ENCODE results near the gene NR4A3.

NR4A3 gene

DNA sequence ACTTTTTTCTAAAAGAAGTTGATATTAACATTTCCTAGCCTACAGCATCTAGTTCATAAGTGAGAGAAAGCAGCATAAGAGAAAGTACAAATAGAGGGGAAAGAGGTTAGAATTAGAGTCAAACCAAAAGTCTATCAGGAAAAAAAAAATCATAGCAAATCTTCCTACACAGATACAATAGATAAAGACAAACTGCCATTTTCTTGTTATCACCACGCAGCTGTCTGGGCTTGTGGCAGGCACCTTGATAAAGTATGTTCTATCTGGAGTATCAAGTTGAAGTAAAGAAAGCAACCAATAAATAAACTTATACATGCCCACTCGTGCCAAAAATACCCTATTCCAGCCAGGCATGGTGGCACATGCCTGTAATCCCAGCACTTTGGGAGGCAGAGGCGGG lies 5.3 kb upstream of the NR4A3 start:
- no peak for DNase-seq

DNA sequence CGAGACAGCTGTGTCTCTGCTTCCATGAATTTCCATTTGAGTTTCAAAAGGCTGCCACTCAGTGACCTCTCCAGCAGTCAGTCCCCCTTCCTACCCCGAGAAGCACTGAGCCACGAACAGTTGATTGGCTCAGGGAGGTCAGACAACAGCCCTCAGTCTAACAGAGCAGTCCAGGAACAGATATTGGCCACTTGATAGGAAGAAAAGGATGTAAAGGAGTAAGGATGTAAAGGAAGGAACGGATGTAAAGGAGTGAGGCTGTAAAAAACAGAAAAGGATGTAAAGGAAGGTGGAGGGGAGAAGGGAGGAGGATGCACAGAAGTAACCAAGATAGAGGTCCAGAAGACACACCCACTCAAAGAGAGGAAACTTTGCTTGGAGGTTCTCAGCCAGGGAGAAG lies 3.2 kb upstream of the NR4A3 start:
- peak; percentile 9 for DNase-seq

DNA sequence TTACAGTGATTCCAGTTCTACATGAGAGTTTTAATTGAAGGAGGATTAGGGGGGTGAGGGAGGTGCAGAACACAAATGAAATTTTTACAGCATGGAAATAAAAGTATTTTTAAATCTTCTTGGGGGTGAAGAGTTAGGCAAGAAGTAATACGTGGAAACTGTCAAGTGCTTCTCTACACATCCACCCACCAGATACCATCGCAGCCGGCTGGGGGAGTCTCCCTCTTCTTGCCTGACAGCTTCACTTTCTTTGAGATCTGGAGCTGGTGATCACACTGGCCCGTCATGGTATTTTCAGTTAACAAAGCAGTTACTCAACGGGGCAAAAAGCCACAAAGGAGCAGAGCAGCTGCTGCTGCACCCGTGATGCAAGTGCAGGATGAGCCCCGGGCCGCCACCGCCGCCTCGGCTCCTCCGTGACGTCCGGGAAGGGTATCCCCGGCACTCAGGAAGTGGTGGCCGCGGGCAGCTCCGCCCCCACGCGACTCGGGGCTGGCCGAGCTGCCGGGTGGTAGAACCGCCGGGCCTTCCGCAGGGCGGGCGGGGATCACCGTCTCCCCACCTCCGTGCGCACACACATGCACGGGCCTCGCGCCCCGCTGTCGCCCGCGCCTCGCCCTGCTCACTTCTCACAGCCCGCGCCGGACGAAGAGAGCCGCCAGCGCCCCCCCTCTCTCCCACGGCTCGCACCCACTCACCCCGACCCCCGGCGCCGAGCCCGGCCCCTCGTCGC lies 2.4 kb upstream of the NR4A3 start:
- peak; percentile 88 for DNase-seq

DNA sequence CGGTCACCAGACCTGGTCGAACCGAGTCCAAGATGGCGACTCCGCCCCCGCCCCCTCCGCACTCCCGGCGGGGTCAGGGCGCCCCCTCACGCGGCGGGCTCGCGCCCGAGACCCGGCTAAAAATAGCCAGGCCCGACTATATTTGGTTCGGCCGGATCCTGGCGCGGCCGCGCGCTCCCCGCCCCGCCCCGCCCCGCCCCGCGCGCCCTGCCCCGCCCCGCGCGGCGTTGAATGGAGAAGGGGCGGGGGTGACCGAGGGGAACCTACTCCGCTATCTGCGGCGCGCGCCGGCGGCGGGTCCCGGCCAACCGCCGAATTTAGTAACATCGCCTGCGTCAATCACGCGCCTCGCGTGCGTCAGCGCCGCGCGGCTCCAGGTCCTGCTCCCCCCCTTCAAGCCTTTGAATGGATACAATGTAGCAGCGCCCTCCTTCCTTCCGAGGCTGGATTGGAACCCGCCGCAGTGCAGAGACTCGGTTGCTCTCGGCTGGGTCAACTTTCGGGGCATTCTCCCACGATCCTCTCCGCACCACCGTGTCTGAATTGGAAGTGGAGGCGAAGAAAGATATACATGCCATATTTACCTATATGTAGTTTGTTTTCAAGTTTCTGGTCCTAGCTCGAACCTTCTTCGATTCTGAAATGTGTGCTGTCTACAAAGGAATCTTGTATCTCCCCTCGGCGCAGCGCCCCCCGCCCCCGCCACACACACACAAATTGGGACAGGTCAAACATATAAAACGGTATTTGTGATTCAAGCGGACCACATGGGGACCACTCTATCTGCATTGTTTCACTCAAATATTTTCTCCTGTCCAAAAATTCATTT lies 1.6 kb upstream of the NR4A3 start:
- peak; percentile 95 for DNase-seq

DNA sequence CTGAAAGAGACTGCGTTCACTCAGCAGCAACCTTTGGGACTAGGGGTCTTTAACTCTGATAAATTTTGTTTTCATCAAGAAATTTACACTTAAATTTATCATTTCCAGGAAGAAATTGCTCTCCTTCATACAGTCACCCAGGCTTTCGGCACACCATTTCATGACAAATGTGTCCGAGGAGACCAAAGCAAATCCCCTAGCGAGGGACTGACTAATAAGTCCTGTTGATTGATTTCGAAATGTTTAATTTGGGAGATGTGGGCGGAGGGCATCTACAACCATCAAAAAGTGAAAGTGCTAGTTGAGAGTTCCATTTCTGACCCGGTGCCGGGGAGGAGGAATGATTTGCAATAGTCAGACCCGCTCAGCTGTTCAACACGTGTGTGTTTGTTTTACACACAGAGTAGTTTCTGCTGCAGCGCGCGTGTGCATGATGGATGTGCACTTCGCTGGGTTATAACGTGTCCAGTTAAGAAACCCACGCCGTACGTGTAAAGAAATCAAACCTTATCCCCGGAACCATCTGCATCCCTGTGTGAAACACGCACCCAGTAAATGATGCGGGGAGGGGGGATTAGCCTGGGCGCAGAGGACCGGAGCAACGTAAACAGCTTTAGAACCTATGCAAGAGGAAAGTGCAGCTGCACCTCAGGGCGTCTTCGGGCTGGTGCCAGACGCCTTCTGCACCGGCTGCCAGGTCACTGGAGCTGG lies 845 bp upstream of the NR4A3 start:
- DNase-seq = peak; percentile 60

DNA sequence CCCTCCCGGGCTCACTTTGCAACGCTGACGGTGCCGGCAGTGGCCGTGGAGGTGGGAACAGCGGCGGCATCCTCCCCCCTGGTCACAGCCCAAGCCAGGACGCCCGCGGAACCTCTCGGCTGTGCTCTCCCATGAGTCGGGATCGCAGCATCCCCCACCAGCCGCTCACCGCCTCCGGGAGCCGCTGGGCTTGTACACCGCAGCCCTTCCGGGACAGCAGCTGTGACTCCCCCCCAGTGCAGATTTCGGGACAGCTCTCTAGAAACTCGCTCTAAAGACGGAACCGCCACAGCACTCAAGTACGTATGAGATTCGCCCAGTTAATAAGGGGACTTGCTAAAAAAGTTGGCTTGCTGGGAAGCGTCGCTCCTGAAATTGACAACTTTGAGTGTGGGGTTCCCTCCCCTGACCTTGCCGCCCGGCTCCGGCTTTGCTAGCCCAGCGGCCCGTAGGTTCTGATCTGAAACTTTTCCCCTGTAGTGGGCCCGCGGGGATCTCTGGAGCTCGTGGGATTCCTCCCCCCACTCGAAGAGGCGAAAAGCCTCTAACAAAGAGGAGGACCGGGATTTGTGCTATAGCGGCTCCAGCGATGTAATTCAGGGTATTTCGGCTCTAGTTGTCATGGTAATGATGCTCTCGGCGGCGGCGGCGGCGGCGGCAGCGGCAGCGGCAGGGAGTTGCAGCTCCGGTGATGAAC lies 572 bp downstream of the NR4A3 start:
- DNase-seq = peak; percentile 58

DNA sequence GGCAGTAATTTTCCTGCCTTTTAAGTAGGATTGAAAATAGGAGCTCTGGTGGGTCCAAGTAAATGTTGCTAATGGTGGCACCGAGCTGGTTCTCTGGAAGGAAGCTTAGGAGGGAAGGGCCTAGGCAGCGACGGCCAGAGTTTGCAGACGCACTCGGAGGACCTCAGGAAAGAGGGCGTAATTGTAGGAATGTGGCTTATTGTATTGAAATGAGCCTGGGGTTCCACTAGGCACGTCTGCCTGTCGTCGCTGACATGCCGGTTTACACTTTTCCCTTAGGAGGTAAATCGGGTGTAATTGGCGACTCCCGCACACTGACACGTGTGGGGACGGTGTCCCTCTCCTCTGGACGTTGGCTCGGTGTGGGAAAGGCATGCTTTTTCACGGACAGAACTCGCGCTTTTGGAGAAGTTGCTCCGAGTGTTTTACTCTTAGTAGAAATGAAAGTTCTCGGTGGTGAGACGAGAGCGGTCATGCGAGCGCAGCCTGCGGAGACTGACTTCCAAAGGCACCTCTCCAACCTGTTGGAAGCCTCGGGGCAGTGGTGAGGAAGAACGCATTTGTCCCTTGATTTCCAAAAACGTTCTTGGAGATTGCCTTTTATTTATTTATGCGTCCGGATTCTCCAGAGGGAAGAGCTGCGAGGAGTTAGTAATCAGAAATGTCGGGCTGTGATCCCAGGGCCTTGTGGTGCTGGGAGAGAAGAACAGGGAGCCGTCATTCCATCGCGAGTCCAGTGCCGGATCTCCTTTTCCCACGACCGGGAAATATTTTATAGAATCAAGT lies 1.3 kb downstream of the NR4A3 start:
- peak; percentile 29 for DNase-seq

DNA sequence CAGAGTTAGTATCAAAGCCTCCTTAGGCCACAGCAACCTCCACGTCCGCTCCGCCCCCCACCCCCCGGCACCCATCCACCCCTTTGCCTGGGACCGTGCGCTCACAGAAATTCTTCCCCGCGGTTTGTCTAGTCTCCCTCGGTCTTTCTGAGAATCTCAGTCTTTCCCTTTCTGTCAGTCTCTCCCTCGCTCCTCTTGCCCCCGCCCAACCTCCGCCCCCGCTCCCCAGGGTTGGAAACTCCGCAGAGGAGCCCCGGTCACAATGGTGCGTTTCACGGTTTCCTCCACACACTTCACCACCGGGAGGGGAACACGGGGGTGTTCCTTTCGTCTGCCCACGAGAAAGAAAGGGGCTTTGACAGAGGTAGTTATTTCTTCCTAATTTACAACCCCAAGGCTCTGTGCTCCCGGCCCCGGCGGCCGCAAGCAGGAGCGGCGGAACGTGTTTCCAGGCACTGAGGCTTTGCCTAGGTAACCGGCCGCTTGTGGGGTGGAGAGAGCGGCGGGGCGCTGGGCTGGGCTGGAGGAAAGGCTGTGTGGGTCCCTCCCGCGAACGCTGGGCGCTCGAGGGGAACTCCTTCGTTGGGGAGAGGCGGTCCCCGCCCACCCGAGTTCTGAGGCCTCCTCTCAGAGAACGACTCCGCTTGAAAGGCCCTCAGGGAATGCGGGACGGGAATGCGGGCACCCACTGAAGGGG lies 2.1 kb downstream of the NR4A3 start:
- DNase-seq = peak; percentile 13

DNA sequence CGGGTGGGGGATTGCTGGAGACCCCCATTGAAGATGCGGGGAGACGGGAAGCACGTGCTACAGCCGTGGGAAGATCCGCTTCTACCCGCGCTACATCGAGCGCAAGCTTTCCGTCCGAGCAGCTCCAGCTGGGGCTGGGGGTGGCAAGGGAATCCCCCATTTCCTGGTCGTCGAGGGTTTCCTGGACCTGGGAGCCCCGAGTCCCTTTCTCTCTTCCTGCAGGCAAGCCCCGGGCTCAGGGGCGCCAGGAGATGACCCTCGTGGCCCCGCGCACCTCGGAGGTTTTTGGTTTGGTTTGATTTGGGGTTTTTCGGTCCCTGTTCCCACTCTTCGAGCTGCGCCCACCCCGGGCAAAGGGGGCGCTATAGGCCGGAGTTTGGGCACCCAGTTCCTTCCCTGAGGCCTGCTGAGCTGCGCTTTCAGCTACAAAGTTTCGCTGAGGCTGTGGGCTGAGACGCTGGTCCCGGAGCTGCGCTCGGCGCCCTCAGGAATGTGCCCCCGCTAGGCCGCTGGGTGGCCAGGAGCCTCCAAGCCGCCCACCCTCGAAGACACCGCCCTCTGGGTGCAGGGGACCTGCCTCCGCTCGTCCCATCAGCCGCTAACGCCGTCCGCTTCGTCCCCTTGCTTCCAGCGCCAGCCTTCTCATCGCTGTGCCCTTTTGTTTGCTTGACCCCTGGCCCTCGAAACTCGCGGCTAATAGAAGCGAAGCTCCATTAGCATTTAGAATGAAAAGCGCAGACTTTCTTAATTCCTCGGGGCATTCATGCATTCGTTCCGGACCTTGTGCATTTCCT lies 2.9 kb downstream of the NR4A3 start:
- DNase-seq = peak; percentile 80

DNA sequence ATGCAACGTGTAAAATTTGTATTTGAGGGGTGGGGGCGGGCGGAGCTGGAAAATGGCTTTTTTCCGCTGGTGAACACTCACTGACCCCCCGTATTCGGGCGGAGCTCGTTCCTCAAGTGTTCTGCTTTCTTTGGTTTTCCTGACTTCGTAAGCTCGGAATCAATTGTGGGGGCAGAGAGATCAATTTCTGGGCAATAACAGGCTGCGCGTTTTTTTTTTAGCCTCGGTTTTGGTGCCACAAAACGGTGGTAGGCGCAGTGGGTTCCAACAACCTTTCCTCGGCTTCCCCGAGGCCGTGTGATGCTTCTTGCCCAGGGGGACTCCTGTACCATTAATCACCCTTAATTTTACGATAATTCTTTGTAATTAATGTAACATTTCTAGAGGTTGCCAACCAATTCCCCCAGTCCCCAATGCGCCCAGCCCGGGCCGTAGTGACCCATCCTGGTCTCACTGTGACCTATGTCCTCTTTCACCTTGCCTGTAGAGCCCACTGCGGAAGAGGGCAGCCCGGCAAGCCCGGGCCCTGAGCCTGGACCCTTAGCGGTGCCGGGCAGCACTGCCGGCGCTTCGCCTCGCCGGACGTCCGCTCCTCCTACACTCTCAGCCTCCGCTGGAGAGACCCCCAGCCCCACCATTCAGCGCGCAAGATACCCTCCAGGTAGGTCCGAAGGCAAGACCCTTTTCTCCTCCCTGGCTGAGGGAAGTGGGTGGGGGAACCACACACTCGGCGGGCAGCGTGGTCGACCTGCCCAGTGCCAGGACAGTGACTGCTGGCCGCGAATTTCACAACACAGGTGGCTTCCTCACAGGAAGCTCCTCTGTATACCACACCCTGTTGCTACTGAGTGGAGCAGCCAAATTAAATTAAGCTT lies 3.7 kb downstream of the NR4A3 start:
- DNase-seq = peak; percentile 10

DNA sequence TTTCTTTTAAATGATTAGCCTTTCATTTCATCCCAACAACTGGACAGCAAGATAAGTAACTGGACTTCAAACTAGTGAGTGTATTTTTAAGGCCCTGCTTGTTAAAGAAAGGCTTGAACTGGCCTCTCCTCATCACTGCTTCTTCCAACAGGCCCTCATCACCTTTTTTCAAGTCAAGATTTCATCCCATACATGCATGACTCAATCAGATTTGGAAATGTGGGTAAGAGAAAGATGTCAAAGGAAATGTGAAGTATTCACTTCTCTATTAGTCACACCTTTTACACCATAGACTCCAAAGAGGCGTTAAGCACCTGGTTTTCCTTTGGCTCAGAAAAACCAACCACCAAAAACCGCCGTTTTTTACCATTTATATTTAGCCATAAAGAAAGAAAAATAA lies 4.9 kb downstream of the NR4A3 start:
- DNase-seq = no peak

DNA sequence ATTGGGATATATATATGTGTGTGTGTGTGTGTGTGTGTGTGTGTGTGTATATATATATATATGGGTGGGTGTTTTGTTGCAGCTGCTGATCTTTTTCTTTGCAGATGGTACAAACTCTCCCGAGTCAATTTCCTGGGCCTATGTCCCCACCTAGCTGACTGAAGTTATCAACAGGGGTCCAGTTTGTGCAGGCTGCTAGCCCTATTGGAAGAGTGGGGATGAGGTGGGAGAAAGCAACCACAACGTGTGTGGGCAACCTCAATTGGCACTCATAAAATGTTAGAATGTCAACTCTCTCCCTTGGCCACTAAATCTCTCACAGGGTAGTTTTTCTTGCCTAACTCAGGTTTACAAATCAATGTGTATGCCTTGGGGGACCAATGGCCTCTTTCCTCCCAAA lies 5.6 kb downstream of the NR4A3 start:
- no peak for DNase-seq

DNA sequence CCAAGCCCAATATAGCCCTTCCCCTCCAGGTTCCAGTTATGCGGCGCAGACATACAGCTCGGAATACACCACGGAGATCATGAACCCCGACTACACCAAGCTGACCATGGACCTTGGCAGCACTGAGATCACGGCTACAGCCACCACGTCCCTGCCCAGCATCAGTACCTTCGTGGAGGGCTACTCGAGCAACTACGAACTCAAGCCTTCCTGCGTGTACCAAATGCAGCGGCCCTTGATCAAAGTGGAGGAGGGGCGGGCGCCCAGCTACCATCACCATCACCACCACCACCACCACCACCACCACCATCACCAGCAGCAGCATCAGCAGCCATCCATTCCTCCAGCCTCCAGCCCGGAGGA lies 6.3 kb downstream of the NR4A3 start:
- no peak for DNase-seq

DNA sequence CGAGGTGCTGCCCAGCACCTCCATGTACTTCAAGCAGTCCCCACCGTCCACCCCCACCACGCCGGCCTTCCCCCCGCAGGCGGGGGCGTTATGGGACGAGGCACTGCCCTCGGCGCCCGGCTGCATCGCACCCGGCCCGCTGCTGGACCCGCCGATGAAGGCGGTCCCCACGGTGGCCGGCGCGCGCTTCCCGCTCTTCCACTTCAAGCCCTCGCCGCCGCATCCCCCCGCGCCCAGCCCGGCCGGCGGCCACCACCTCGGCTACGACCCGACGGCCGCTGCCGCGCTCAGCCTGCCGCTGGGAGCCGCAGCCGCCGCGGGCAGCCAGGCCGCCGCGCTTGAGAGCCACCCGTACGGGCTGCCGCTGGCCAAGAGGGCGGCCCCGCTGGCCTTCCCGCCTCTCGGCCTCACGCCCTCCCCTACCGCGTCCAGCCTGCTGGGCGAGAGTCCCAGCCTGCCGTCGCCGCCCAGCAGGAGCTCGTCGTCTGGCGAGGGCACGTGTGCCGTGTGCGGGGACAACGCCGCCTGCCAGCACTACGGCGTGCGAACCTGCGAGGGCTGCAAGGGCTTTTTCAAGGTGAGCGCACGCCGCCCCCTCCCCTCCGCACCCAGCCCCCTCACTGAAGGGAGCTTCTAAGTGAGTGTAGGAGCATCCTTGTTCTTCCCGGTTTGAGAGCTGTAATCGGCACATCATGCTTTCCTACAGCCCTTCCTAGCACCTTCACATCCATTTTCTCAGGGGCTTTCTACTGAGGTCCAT lies 6.9 kb downstream of the NR4A3 start:
- no peak for DNase-seq

DNA sequence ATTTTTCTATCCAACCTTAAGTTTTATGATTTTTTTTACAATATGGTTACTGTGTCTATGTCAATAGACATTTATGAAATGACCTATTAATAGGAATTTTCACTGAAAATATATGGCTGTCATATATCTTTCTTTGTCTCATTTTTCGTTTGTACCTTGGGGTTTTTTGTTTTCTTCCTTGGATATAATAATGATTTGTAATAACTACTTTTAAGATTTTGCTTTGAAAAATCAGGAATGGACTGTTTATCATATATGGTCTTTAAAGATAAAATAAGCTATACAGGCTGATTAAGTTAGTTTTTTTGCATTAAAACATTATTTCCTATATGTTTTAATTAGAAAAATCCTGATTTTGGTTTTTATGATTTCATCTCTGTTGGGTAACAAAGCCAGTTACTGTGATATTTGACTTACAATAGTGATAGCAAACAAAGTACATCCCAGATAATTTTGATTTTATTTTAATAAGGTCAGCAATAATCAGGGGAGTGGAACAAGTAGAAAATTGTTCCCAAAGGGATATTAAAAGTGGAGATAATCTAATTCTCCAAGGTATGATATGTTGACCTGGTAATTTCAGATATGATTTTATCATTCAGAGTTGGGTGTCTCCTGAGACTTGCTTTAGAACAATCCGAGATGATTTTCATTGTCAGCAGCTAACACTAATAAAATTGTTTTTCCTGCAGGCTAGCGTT lies 10.3 kb downstream of the NR4A3 start:
- no peak for DNase-seq

DNA sequence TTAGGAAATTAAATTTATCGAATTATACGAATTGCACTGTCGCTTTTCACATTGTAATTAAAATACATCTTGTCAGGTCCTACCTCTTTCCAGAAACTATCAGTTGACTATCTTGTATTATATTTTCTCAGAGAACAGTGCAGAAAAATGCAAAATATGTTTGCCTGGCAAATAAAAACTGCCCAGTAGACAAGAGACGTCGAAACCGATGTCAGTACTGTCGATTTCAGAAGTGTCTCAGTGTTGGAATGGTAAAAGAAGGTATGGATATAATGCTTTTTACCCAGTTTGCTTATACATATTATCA lies 10.8 kb downstream of the NR4A3 start:
- DNase-seq = no peak

DNA sequence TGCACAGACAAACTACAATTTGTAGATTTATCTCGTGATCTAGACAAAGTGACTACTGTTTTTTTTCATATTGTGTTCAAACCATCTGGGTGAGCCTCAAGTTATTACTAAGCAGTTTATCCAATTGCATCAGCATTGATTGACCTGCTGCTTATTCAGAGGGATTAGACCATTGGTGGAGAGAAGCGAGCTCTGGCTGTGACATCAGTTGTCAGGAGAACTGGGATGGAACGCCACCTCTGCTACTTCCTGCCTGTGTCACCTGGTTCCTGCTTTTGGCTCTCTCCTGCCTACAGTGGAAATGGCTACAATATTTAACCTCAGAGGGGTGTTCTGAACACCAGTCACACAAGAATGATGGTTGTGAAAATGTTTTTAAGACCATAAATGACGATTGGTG lies 12.1 kb downstream of the NR4A3 start:
- DNase-seq = no peak

DNA sequence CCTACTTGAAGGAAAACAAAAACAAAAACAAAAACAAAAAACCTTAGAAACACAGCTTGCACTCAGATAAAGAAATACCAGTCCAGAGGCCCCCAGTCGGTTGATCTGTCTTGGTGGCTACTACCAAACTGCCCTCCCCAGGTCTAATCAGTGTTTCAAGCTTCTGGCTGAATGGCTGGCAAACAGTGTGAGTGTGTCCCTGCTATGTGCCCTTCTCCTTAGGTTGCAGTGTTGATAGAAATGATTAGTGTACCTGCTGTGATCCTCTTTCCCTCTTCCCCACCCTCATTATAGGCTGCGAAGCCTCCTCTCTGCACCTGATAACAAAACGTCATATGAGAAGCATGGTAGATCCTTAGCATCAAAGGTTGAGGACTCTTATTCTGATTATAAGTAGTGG lies 12.8 kb downstream of the NR4A3 start:
- DNase-seq = no peak

DNA sequence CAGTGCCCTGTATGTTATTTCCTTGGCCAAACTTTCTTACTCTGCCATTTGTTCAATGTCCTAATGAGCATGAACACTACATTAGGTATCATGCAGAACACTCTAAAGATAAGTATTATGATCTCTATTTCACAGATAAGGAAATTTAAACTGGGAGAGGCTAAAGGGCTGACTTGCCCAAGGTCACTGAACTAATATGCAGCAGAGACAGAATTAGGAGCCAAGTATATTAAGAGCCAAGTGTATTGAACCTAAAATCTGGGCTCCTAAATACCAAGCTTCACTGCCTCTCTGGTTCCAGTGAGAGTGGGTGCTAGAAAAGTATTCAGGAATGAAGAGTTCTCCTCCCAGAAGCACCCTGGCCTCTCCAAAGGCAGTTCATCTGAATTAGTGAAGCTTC lies 13.5 kb downstream of the NR4A3 start:
- no peak for DNase-seq
